Endodermal cell (in vitro differentiated cells): ENCODE results near the gene AP2M1. TPM values are rescaled to one million over a fixed set of nuclear protein-coding genes. Genes with fewer than 3 reads are reported as not detected.
"Not testable (repeated sequence)": the region's sequence is repeated elsewhere in the genome, so short reads cannot be mapped to it uniquely, and the experiment has no call there.

Experiments
- DNase-seq: peaks from one replicate; pipeline ENCODE4 v3.0.0-alpha.2; 2017
- H3K27ac ChIP-seq: 2 replicates; pipeline ENCODE4 v1.5.1; 2013; ENCODE audit warnings: mild to moderate bottlenecking, low read depth, low read length, moderate library complexity
- H3K27me3 ChIP-seq: 2 replicates; pipeline ENCODE4 v1.6.1; 2013; ENCODE audit warnings: mild to moderate bottlenecking, low read length, moderate library complexity; ENCODE audit not compliant: insufficient read depth, control insufficient read depth, poor library complexity, severe bottlenecking
- H3K36me3 ChIP-seq: 2 replicates; pipeline ENCODE4 v1.7.0; 2013; ENCODE audit warnings: mild to moderate bottlenecking, low read length, moderate library complexity; ENCODE audit not compliant: control insufficient read depth, insufficient read depth
- H3K4me1 ChIP-seq: one replicate; pipeline ENCODE4 v1.7.0; 2013; ENCODE audit warnings: low read length; ENCODE audit not compliant: control insufficient read depth, insufficient read depth
- H3K4me3 ChIP-seq: 2 replicates; pipeline ENCODE4 v1.5.1; 2013; ENCODE audit warnings: mild to moderate bottlenecking, low read length, moderate library complexity
- H3K9ac ChIP-seq: 2 replicates; pipeline ENCODE4 v1.6.1; 2013; ENCODE audit warnings: mild to moderate bottlenecking, low read length, moderate library complexity; ENCODE audit not compliant: poor library complexity, severe bottlenecking; ENCODE audit errors: extremely low read depth
- H3K9me3 ChIP-seq: 2 replicates; pipeline ENCODE4 v1.6.1; 2013; ENCODE audit warnings: mild to moderate bottlenecking, low read length, moderate library complexity; ENCODE audit not compliant: control insufficient read depth
- H3K27ac Mint-ChIP-seq: 2 replicates; pipeline ENCODE4 v1.8.0; 2020; ENCODE audit warnings: mixed read lengths
- H3K27me3 Mint-ChIP-seq: 2 replicates; pipeline ENCODE4 v1.8.0; 2021; ENCODE audit warnings: mild to moderate bottlenecking, mixed read lengths; ENCODE audit not compliant: insufficient read depth
- H3K36me3 Mint-ChIP-seq: 2 replicates; pipeline ENCODE4 v1.8.0; 2020; ENCODE audit warnings: low read depth, mixed read lengths
- H3K4me1 Mint-ChIP-seq: 2 replicates; pipeline ENCODE4 v1.8.0; 2020; ENCODE audit warnings: mixed read lengths
- H3K4me3 Mint-ChIP-seq: 2 replicates; pipeline ENCODE4 v1.8.0; 2020; ENCODE audit warnings: mild to moderate bottlenecking, moderate library complexity, mixed read lengths
- H3K9me3 Mint-ChIP-seq: 2 replicates; pipeline ENCODE4 v1.8.0; 2020; ENCODE audit warnings: mild to moderate bottlenecking, mixed read lengths
- CTCF ChIP-seq: fragments of 200-600 bp; sonication (generic); conservative IDR thresholded peaks from 2 replicates; pipeline ENCODE4 v1.5.0; 2021; ENCODE audit warnings: antibody characterized with exemption, mild to moderate bottlenecking
- WGBS, 2 experiments: methylation state at CpG; one replicate each; pipeline versions ENCODE4 v1.1.5 to v1.1.7; 2013; ENCODE audit warnings: missing lambda C conversion rate in 2 of 2, mixed read lengths in 1 of 2; ENCODE audit not compliant: insufficient coverage in 1 of 2, insufficient read length in 1 of 2; 5-methylcytosine and 5-hydroxymethylcytosine counted together
- total RNA-seq, 2 donors: library from RNA; stranded (reverse); fragmentation: NEBNext Ultra II Directional in 1 of 2; extraction: Animal tissue kit (Norgen Biotek cat#: 25700) in 1 of 2; gene quantifications; 2 replicates in 1 of 2; 3 replicates in 1 of 2; pipeline ENCODE4 v1.2.1, GENCODE V29; 2021

The AP2M1 gene
- total RNA-seq, 2 donors from 2014 or later = 412 to 450 TPM

- Histone ChIP-seq H3K36me3 (peaks cover 14% of the 10 kb centered on the region), H3K4me1 (no peaks in the 10 kb centered on the region), H3K9ac (no peak overlapping the region), H3K4me3 (no peak overlapping the region), H3K9me3 (no peaks in the 10 kb centered on the region), H3K27me3 (no peaks in the 10 kb centered on the region), H3K27ac (no peak overlapping the region)
- H3K36me3 Mint-ChIP-seq = peaks cover under 1% of the 10 kb centered on the region
- no peaks in the 10 kb centered on the region for H3K27me3 Mint-ChIP-seq
- H3K4me1 Mint-ChIP-seq = peaks cover 8% of the 10 kb centered on the region
- H3K4me3 Mint-ChIP-seq = no peak overlapping the region
- TF ChIP-seq CTCF = no peak
- H3K9me3 Mint-ChIP-seq = no peaks in the 10 kb centered on the region
- H3K27ac Mint-ChIP-seq = no peak overlapping the region
- no peak for DNase-seq
- 84 to 91% methylated on average over 5 to 6 of the region's 6 CpGs for WGBS, 2 experiments
These were observed 25.5 kb upstream of the AP2M1 start for GRCh38 chr3:184149123-184149522.

GRCh38 chr3:184149770-184150169 lies 24.9 kb upstream of the AP2M1 start:
- H3K27me3 ChIP-seq, H3K9ac ChIP-seq, H3K9me3 Mint-ChIP-seq, H3K4me1 Mint-ChIP-seq, H3K27me3 Mint-ChIP-seq, H3K27ac ChIP-seq, H3K4me3 Mint-ChIP-seq, H3K36me3 ChIP-seq, H3K36me3 Mint-ChIP-seq, H3K9me3 ChIP-seq, DNase-seq, H3K4me1 ChIP-seq, H3K4me3 ChIP-seq: not testable (repeated sequence)
- TF ChIP-seq CTCF = peak; percentile 62
- WGBS, 2 experiments = 77 to 79% methylated on average over 5 to 6 of the region's 6 CpGs
- peak overlapping the region; percentile 17 for H3K27ac Mint-ChIP-seq

- Histone ChIP-seq H3K36me3 (peaks cover 3% of the 10 kb centered on the region), H3K4me1 (no peaks in the 10 kb centered on the region), H3K4me3 (peak within 1 kb of the TSS; percentile 91), H3K9ac (peak within 1 kb of the TSS; percentile 75), H3K27ac (peak within 1 kb of the TSS; percentile 87), H3K27me3 (no peaks in the 10 kb centered on the region), H3K9me3 (no peaks in the 10 kb centered on the region)
- Mint-ChIP-seq H3K27ac (peak within 1 kb of the TSS; percentile 95), H3K9me3 (no peaks in the 10 kb centered on the region), H3K27me3 (no peaks in the 10 kb centered on the region), H3K4me1 (peaks cover 11% of the 10 kb centered on the region), H3K36me3 (peaks cover 2% of the 10 kb centered on the region), H3K4me3 (peak within 1 kb of the TSS; percentile 97)
- WGBS, 2 experiments = 0 to 1% methylated on average over 9 to 84 of the region's 84 CpGs
- TF ChIP-seq CTCF = no peak
- DNase-seq = peak; percentile 84
These were observed 19.6 kb upstream of the AP2M1 start, which contains the start of gene DVL3 for GRCh38 chr3:184154885-184155643. Gene DVL3 (plus strand): TSS chr3:184155377. CDS start chr3:184155636, 259 bp downstream.
